Chondrocyte (in vitro differentiated cells): ENCODE measurements around the gene CASK. TPM values are rescaled to one million over a fixed set of nuclear protein-coding genes. Genes with fewer than 3 reads are reported as not detected.

ENCODE experiments used
- DNase-seq: peaks from one replicate; pipeline ENCODE4 v3.0.0; 2021; ENCODE audit warnings: mixed read lengths, low spot score
- H3K27ac Mint-ChIP-seq: one replicate; pipeline ENCODE4 v1.8.0; 2021; ENCODE audit warnings: mild to moderate bottlenecking, moderate library complexity, mixed read lengths; ENCODE audit not compliant: unreplicated experiment
- H3K27me3 Mint-ChIP-seq: 2 replicates; pipeline ENCODE4 v1.8.0; 2021; ENCODE audit warnings: low read depth, mixed read lengths
- H3K36me3 Mint-ChIP-seq: 2 replicates; pipeline ENCODE4 v1.8.0; 2021; ENCODE audit warnings: low read depth, mixed read lengths
- H3K4me1 Mint-ChIP-seq: 2 replicates; pipeline ENCODE4 v1.8.0; 2021; ENCODE audit warnings: low read depth, mild to moderate bottlenecking, mixed read lengths
- H3K4me3 Mint-ChIP-seq: one replicate; pipeline ENCODE4 v1.8.0; 2021; ENCODE audit warnings: mild to moderate bottlenecking, moderate library complexity, mixed read lengths; ENCODE audit not compliant: unreplicated experiment
- H3K9me3 Mint-ChIP-seq: 2 replicates; pipeline ENCODE4 v1.8.0; 2021; ENCODE audit warnings: low read depth, mixed read lengths
- CTCF ChIP-seq: fragments of 200-600 bp; sonication (generic); IDR thresholded peaks from 2 replicates; pipeline ENCODE4 v1.5.0; 2021; ENCODE audit warnings: antibody characterized with exemption, mild to moderate bottlenecking, moderate library complexity
- total RNA-seq: library from RNA; stranded (reverse); gene quantifications from 3 replicates; pipeline ENCODE4 v1.2.1, GENCODE V29; 2021

Gene CASK
- total RNA-seq, 1 donor from 2014 or later = 44.9 TPM

GRCh38 chrX:41468647-41469323 lies 454.6 kb downstream of the CASK start:
- no peak overlapping the region for H3K27ac Mint-ChIP-seq

More at GRCh38 chrX:41468647-41469323, 454.6 kb downstream of the CASK start:
- peaks cover 9% of the 10 kb centered on the region for H3K4me1 Mint-ChIP-seq
- H3K27me3 Mint-ChIP-seq = no peaks in the 10 kb centered on the region
- no peak for TF ChIP-seq CTCF
- H3K4me3 Mint-ChIP-seq = no peak overlapping the region
- DNase-seq = no peak
- H3K9me3 Mint-ChIP-seq = no peaks in the 10 kb centered on the region
- H3K36me3 Mint-ChIP-seq = no peaks in the 10 kb centered on the region

Other genes with a start within 250 kb of the CASK start
- not detected in 3 replicates for gene GPR34, start 234.6 kb downstream of the CASK start, total RNA-seq
- gene GPR82, start 199.4 kb downstream of the CASK start, total RNA-seq = not detected in 3 replicates